Heart left ventricle (tissue), 16 donors: Measurements from ENCODE around the gene EN1. TPM values are rescaled to one million over a fixed set of nuclear protein-coding genes. Genes with fewer than 3 reads are reported as not detected.

Experiments used
- ATAC-seq, 4 donors: fragments of 200-7000 bp; cut with Tn5 transposase; one replicate each; pipeline ENCODE4 v1.9.1; 2020 to 2022; ENCODE audit warnings: moderate library complexity in 4 of 4, mild to moderate bottlenecking in 3 of 4, moderate number of reproducible peaks in 1 of 4
- DNase-seq, 5 donors: peaks; one replicate each; pipeline ENCODE4 v3.0.0-alpha.2; 2020
- H3K27ac ChIP-seq, 12 donors: fragments of 200-600 bp; sonication (generic) in 4 of 12; one replicate each; pipeline versions ENCODE4 v1.5.0 to v1.8.0; 2016 to 2022; ENCODE audit warnings: mild to moderate bottlenecking in 2 of 12
- H3K27me3 ChIP-seq, 9 donors: fragments of 200-600 bp; sonication (generic) in 2 of 9; one replicate each; pipeline versions ENCODE4 v1.5.1 to v1.8.0; 2016 to 2022; ENCODE audit warnings: mild to moderate bottlenecking in 3 of 9
- H3K36me3 ChIP-seq, 9 donors: fragments of 200-600 bp; sonication (generic) in 2 of 9; one replicate each; pipeline versions ENCODE4 v1.5.0 to v1.8.0; 2018 to 2022; ENCODE audit warnings: mild to moderate bottlenecking in 2 of 9
- H3K4me1 ChIP-seq, 12 donors: fragments of 200-600 bp; sonication (generic) in 4 of 12; one replicate each; pipeline versions ENCODE4 v1.5.0 to v1.8.0; 2016 to 2022; ENCODE audit warnings: mild to moderate bottlenecking in 3 of 12
- H3K4me3 ChIP-seq, 12 donors: fragments of 200-600 bp; sonication (generic) in 4 of 12; one replicate each; pipeline versions ENCODE4 v1.5.0 to v1.8.0; 2017 to 2022; ENCODE audit warnings: mild to moderate bottlenecking in 9 of 12, moderate library complexity in 4 of 12
- H3K9me3 ChIP-seq, 12 donors: fragments of 200-600 bp; sonication (generic) in 4 of 12; one replicate each; pipeline versions ENCODE4 v1.5.0 to v1.8.0; 2016 to 2022; ENCODE audit warnings: mild to moderate bottlenecking in 1 of 12
- CTCF ChIP-seq, 12 donors: fragments of 200-600 bp; sonication (generic) in 4 of 12; IDR thresholded peaks; one replicate each; pipeline versions ENCODE4 v1.5.0 to v1.8.0; 2018 to 2022; ENCODE audit warnings: antibody characterized with exemption in 12 of 12, mild to moderate bottlenecking in 5 of 12
- POLR2A ChIP-seq, 2 donors: fragments of 450-650 bp; IDR thresholded peaks; one replicate each; pipeline ENCODE4 v1.6.1; 2017; ENCODE audit warnings: antibody characterized with exemption in 2 of 2, mild to moderate bottlenecking in 2 of 2, moderate library complexity in 2 of 2
- WGBS, 4 donors: extraction: QIAGEN DNeasy Blood & Tissue Kit in 2 of 4; methylation state at CpG; one replicate each; pipeline versions ENCODE4 v1.1.5 to v1.1.7; 2013 to 2018; 5-methylcytosine and 5-hydroxymethylcytosine counted together
- intact Hi-C, 10 donors: fragments of 100-400 bp; cut with DNase I; formaldehyde crosslinking; loops; one replicate each; pipeline versions ENCODE4 v1.11.1 to v1.14.2; 2022
- polyA plus RNA-seq, 2 donors: library from polyadenylated mRNA; stranded (reverse); fragments of 200-250 nt; gene quantifications; one replicate each; pipeline ENCODE4 v1.2.3, GENCODE V29; 2013
- total RNA-seq, 9 donors: library from RNA; depleted of rRNA in 2 of 9; stranded (reverse); fragments of >200 nt in 2 of 9; fragmentation: NEBNext Ultra II Directional in 3 of 9; extraction: Animal tissue kit (Norgen Biotek cat#: 25700) in 3 of 9; gene quantifications; one replicate each; pipeline versions ENCODE4 v1.1.0 to v1.2.4, GENCODE V29; 2016 to 2023
- donor health status: ischemic (EF 13 %, LVEDD 7.1; RV severe dilation, severe dysfunction).
- donor health status: healthy with polysubstance abuse.
- donor health status: DM: no; HTN: yes; CAD: no.
- donor health status: DM: no; HTN: no; CAD: no.
- donor health status: ischemic (EF 25% LVEDD 6.9; RV normal size, moderate dysfunction).
- donor health status: ischemic (EF 25% LVEDD 5.7; RV mildly dilated, moderate dysfunction).
- donor health status: healthy.
- donor health status: DM: yes; HTN: yes; CAD: no.
- donor health status: ischemic (EF 35%, LVEDD 5.7; RV mildly dilated, moderate dysfunction).
- donor health status: nonischemic (EF 11% LVEDD 7.7; RV severe dilation, severe dysfunction).
- donor health status: DM: yes; HTN: yes; CAD: no.
- donor health status: PGD.
- donor health status: ischemic (EF 29% LVEDD 5.4; RV normal size, mild dysfunction).
- donor health status: nonischemic (EF 23%, LVEDD 6.1; RV moderate dilation, normal function).

The EN1 gene
- total and polyA plus RNA-seq, 11 donors = 0.27 TPM; not detected in 10

- DNase-seq (no peak), ATAC-seq (no peak)
- Histone ChIP-seq H3K27ac (no peak overlapping the region), H3K9me3 (no peaks in the 10 kb centered on the region), H3K36me3 (no peaks in the 10 kb centered on the region), H3K4me3 (no peak overlapping the region), H3K4me1 (no peaks in the 10 kb centered on the region), H3K27me3 (peaks cover 0 to 47% (median 0%) of the 10 kb centered on the region in 9 donors)
- intact Hi-C loops = no loop called here
- TF ChIP-seq POLR2A (IDR thresholded peaks at IDR 0.05) (no peak), CTCF (IDR thresholded peaks at IDR 0.05) (no peak)
- 67 to 83% (median 80%) methylated on average over 3 to 4 of the region's 4 CpGs for WGBS, 4 donors
Observed at GRCh38 chr2:118794546-118794945, 52.9 kb downstream of the EN1 start.

Other genes starting within 250 kb of the EN1 start
- 100 to 1,000 TPM in 1 of 9 donors, 10 to 100 TPM in 2, 1 to 10 TPM in 5, under 1 TPM in 1; 0.66 to 162 (median 6.7) TPM for gene MARCO, start 94.5 kb upstream of the EN1 start, total RNA-seq
- 1 to 10 TPM in 1 of 2 donors, under 1 TPM in 1; 0.19 to 6.0 TPM for gene MARCO, start 94.5 kb upstream of the EN1 start, polyA plus RNA-seq